Endodermal cell (in vitro differentiated cells): ENCODE measurements around the gene PIP5KL1. TPM values are rescaled to one million over a fixed set of nuclear protein-coding genes. Genes with fewer than 3 reads are reported as not detected.

Experiments used
- DNase-seq: peaks from one replicate; pipeline ENCODE4 v3.0.0-alpha.2; 2017
- H3K27ac ChIP-seq: 2 replicates; pipeline ENCODE4 v1.5.1; 2013; ENCODE audit warnings: mild to moderate bottlenecking, low read depth, low read length, moderate library complexity
- H3K27me3 ChIP-seq: 2 replicates; pipeline ENCODE4 v1.6.1; 2013; ENCODE audit warnings: mild to moderate bottlenecking, low read length, moderate library complexity; ENCODE audit not compliant: insufficient read depth, control insufficient read depth, poor library complexity, severe bottlenecking
- H3K36me3 ChIP-seq: 2 replicates; pipeline ENCODE4 v1.7.0; 2013; ENCODE audit warnings: mild to moderate bottlenecking, low read length, moderate library complexity; ENCODE audit not compliant: control insufficient read depth, insufficient read depth
- H3K4me1 ChIP-seq: one replicate; pipeline ENCODE4 v1.7.0; 2013; ENCODE audit warnings: low read length; ENCODE audit not compliant: control insufficient read depth, insufficient read depth
- H3K4me3 ChIP-seq: 2 replicates; pipeline ENCODE4 v1.5.1; 2013; ENCODE audit warnings: mild to moderate bottlenecking, low read length, moderate library complexity
- H3K9ac ChIP-seq: 2 replicates; pipeline ENCODE4 v1.6.1; 2013; ENCODE audit warnings: mild to moderate bottlenecking, low read length, moderate library complexity; ENCODE audit not compliant: poor library complexity, severe bottlenecking; ENCODE audit errors: extremely low read depth
- H3K9me3 ChIP-seq: 2 replicates; pipeline ENCODE4 v1.6.1; 2013; ENCODE audit warnings: mild to moderate bottlenecking, low read length, moderate library complexity; ENCODE audit not compliant: control insufficient read depth
- H3K27ac Mint-ChIP-seq: 2 replicates; pipeline ENCODE4 v1.8.0; 2020; ENCODE audit warnings: mixed read lengths
- H3K27me3 Mint-ChIP-seq: 2 replicates; pipeline ENCODE4 v1.8.0; 2021; ENCODE audit warnings: mild to moderate bottlenecking, mixed read lengths; ENCODE audit not compliant: insufficient read depth
- H3K36me3 Mint-ChIP-seq: 2 replicates; pipeline ENCODE4 v1.8.0; 2020; ENCODE audit warnings: low read depth, mixed read lengths
- H3K4me1 Mint-ChIP-seq: 2 replicates; pipeline ENCODE4 v1.8.0; 2020; ENCODE audit warnings: mixed read lengths
- H3K4me3 Mint-ChIP-seq: 2 replicates; pipeline ENCODE4 v1.8.0; 2020; ENCODE audit warnings: mild to moderate bottlenecking, moderate library complexity, mixed read lengths
- H3K9me3 Mint-ChIP-seq: 2 replicates; pipeline ENCODE4 v1.8.0; 2020; ENCODE audit warnings: mild to moderate bottlenecking, mixed read lengths
- WGBS, 2 experiments: methylation state at CpG; one replicate each; pipeline versions ENCODE4 v1.1.5 to v1.1.7; 2013; ENCODE audit warnings: missing lambda C conversion rate in 2 of 2, mixed read lengths in 1 of 2; ENCODE audit not compliant: insufficient coverage in 1 of 2, insufficient read length in 1 of 2; 5-methylcytosine and 5-hydroxymethylcytosine counted together
- total RNA-seq, 2 donors: library from RNA; stranded (reverse); fragmentation: NEBNext Ultra II Directional in 1 of 2; extraction: Animal tissue kit (Norgen Biotek cat#: 25700) in 1 of 2; gene quantifications; 2 replicates in 1 of 2; 3 replicates in 1 of 2; pipeline ENCODE4 v1.2.1, GENCODE V29; 2021
- TF ChIP-seq, protein P1 (sequence below): fragments of 200-600 bp; sonication (generic); conservative IDR thresholded peaks from 2 replicates; pipeline ENCODE4 v1.5.0; 2021; ENCODE audit warnings: antibody characterized with exemption, mild to moderate bottlenecking

The PIP5KL1 gene
- total RNA-seq, 2 donors from 2014 or later, result 6.6 to 9.3 TPM

DNA sequence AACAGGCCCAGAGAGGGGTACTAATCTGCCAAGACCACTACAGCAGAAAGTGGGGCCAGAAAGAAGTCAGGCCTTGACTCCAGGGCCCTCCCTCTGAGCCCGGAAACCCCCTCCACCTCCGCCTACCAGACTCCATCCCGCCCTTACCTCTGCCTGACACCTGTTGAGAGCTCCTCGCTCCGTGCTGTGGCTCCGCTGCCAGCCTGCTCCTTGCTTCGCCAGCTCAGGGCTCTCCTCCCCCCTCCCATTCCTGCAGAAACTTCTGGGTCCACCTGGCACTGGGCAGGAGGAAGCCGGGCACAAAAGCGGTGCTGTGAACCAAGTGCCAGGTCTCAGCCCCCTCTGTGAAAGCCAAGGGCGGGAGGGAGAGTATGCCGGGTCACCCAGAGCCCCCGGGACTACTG, 24.8 kb downstream of the PIP5KL1 start:
- Mint-ChIP-seq H3K27me3 (no peaks in the 10 kb centered on the region), H3K4me1 (peaks cover 14% of the 10 kb centered on the region), H3K9me3 (no peaks in the 10 kb centered on the region), H3K36me3 (no peaks in the 10 kb centered on the region), H3K4me3 (no peak overlapping the region), H3K27ac (no peak overlapping the region)
- Histone ChIP-seq H3K9ac (no peak overlapping the region), H3K4me3 (no peak overlapping the region), H3K27me3 (no peaks in the 10 kb centered on the region), H3K27ac (no peak overlapping the region), H3K4me1 (no peaks in the 10 kb centered on the region), H3K9me3 (no peaks in the 10 kb centered on the region), H3K36me3 (no peaks in the 10 kb centered on the region)
- 91 to 96% methylated on average over 9 to 12 of the region's 12 CpGs for WGBS, 2 experiments
- TF ChIP-seq, protein P1, sequence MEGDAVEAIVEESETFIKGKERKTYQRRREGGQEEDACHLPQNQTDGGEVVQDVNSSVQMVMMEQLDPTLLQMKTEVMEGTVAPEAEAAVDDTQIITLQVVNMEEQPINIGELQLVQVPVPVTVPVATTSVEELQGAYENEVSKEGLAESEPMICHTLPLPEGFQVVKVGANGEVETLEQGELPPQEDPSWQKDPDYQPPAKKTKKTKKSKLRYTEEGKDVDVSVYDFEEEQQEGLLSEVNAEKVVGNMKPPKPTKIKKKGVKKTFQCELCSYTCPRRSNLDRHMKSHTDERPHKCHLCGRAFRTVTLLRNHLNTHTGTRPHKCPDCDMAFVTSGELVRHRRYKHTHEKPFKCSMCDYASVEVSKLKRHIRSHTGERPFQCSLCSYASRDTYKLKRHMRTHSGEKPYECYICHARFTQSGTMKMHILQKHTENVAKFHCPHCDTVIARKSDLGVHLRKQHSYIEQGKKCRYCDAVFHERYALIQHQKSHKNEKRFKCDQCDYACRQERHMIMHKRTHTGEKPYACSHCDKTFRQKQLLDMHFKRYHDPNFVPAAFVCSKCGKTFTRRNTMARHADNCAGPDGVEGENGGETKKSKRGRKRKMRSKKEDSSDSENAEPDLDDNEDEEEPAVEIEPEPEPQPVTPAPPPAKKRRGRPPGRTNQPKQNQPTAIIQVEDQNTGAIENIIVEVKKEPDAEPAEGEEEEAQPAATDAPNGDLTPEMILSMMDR, result no peak
- DNase-seq, result no peak

DNA sequence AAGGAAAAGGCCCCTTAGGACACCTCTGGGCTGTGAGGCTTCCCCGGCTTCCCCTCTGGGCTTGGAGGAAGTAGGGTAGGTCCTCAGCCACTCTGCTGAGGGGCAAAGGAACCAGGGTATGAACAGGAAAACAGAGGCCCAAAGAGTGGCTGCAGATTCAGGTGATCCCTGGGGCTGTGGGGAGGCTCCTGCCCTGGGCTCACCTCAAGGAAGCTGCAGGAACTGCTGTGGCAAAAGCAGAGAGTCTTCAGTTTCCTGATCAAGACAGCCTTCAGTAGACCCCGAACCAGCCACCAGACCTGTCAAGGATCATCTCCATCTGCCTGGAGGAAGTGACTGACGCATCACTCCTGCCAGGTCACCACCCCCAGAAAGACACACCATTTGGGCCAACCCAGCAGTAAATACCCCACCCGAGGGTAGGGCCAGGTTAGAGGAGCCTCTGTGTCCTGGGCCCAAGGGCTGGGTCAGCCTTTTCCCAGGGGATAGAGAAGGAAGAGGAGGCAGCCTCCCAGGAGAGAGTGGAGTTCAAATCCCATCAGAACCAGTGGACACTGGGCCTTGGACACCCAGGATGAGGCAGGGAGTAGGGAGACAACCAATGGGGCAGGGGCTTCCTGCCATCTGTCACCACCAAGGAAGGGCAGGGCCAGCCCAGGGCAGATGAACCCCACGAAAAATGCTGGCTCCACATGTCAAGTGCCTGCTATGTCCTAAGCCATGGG, 25.4 kb downstream of the PIP5KL1 start:
- TF ChIP-seq, protein P1, result no peak
- 91 to 100% methylated on average over 1 to 5 of the region's 5 CpGs for WGBS, 2 experiments
- H3K27ac Mint-ChIP-seq, result peak overlapping the region; percentile 64

DNA sequence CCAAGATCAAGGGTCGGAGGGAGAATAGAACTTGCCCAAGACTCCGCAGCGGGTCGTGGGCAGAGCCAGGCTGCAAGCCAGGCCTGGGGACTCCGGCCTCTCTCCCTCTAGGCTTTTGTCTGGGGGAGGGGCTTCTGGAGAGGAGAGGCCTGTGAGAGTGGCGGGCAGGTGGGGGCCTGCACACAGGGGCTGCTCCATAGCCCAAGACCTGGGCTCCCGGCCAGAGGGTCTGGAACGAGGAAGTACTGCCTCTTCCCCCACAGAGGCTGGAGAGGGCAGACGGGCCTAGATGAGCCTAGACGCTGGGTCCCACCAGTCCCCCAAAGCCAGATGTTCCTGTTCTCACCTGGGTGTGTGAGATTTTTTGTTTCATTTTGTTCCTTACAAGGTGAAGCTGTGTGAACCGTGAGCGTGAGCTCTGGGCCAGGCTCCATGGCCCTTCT, 26.0 kb downstream of the PIP5KL1 start:
- TF ChIP-seq, protein P1, result no peak
- Mint-ChIP-seq H3K27ac (peak overlapping the region; percentile 64), H3K9me3 (no peaks in the 10 kb centered on the region), H3K4me3 (no peak overlapping the region), H3K4me1 (peaks cover 14% of the 10 kb centered on the region), H3K36me3 (no peaks in the 10 kb centered on the region), H3K27me3 (no peaks in the 10 kb centered on the region)
- 73 to 80% methylated on average over 3 to 12 of the region's 12 CpGs for WGBS, 2 experiments
- peak; percentile 69 for DNase-seq
- Histone ChIP-seq H3K9ac (no peak overlapping the region), H3K9me3 (no peaks in the 10 kb centered on the region), H3K4me3 (no peak overlapping the region), H3K27me3 (no peaks in the 10 kb centered on the region), H3K36me3 (no peaks in the 10 kb centered on the region), H3K27ac (peak overlapping the region; percentile 29), H3K4me1 (no peaks in the 10 kb centered on the region)

More for the DNA sequence above, 25.4 kb downstream of the PIP5KL1 start:
- H3K4me3 ChIP-seq, result no peak overlapping the region
- H3K36me3 ChIP-seq, result no peaks in the 10 kb centered on the region
- no peak overlapping the region for H3K9ac ChIP-seq
- DNase-seq, result no peak
- Mint-ChIP-seq H3K36me3 (no peaks in the 10 kb centered on the region), H3K9me3 (no peaks in the 10 kb centered on the region), H3K4me1 (peaks cover 14% of the 10 kb centered on the region), H3K4me3 (no peak overlapping the region), H3K27me3 (no peaks in the 10 kb centered on the region)
- no peaks in the 10 kb centered on the region for H3K9me3 ChIP-seq
- peak overlapping the region; percentile 29 for H3K27ac ChIP-seq
- H3K4me1 ChIP-seq, result no peaks in the 10 kb centered on the region
- H3K27me3 ChIP-seq, result no peaks in the 10 kb centered on the region
